H9 (cell line): ENCODE results near the gene DIP2C. TPM values are rescaled to one million over a fixed set of nuclear protein-coding genes. Genes with fewer than 3 reads are reported as not detected.

Experiments used
- DNase-seq: peaks from one replicate; pipeline ENCODE4 v3.0.0-alpha.2; 2017
- H2AFZ ChIP-seq: one replicate; pipeline ENCODE4 v1.6.1; 2013; ENCODE audit warnings: mild to moderate bottlenecking, low read length, control low read depth, moderate library complexity
- H2AK5ac ChIP-seq: 2 replicates; pipeline ENCODE4 v1.6.1; 2013; ENCODE audit warnings: low read length, control low read depth, mixed read lengths; ENCODE audit not compliant: insufficient read length
- H2BK120ac ChIP-seq: one replicate; pipeline ENCODE4 v1.6.1; 2013; ENCODE audit warnings: low read depth, mild to moderate bottlenecking, low read length, control low read depth, inconsistent platforms; ENCODE audit not compliant: poor library complexity, severe bottlenecking
- H2BK12ac ChIP-seq: 2 replicates; pipeline ENCODE4 v1.6.1; 2013; ENCODE audit warnings: low read length, control low read depth, mixed read lengths, low read depth; ENCODE audit not compliant: insufficient read length
- H2BK15ac ChIP-seq: 2 replicates; pipeline ENCODE4 v1.6.1; 2013; ENCODE audit warnings: low read depth, low read length, control low read depth
- H2BK20ac ChIP-seq: one replicate; pipeline ENCODE4 v1.6.1; 2013; ENCODE audit warnings: low read depth, mild to moderate bottlenecking, low read length, control low read depth, inconsistent platforms; ENCODE audit not compliant: poor library complexity, severe bottlenecking
- H2BK5ac ChIP-seq: 2 replicates; pipeline ENCODE4 v1.6.1; 2013; ENCODE audit warnings: low read length, control low read depth, mixed read lengths; ENCODE audit not compliant: insufficient read length
- H3K14ac ChIP-seq: 2 replicates; pipeline ENCODE4 v1.6.1; 2013; ENCODE audit warnings: low read length, control low read depth; ENCODE audit not compliant: insufficient read depth
- H3K18ac ChIP-seq: 2 replicates; pipeline ENCODE4 v1.6.1; 2013; ENCODE audit warnings: low read depth, mild to moderate bottlenecking, mixed read lengths, low read length, control low read depth; ENCODE audit not compliant: insufficient read length
- H3K23ac ChIP-seq: 2 replicates; pipeline ENCODE4 v1.6.1; 2013; ENCODE audit warnings: low read length, control low read depth, mixed read lengths, low read depth; ENCODE audit not compliant: insufficient read length
- H3K23me2 ChIP-seq: 2 replicates; pipeline ENCODE4 v1.6.1; 2013; ENCODE audit warnings: low read depth, mild to moderate bottlenecking, mixed read lengths, low read length, control low read depth; ENCODE audit not compliant: insufficient read length, poor library complexity, severe bottlenecking
- H3K27ac ChIP-seq: 2 replicates; pipeline ENCODE4 v1.5.1; 2013; ENCODE audit warnings: low read length, control low read depth, mixed read lengths, low read depth; ENCODE audit not compliant: insufficient read length
- H3K27me3 ChIP-seq: 2 replicates; pipeline ENCODE4 v1.6.1; 2013; ENCODE audit warnings: low read length, control low read depth, inconsistent platforms; ENCODE audit not compliant: insufficient read depth
- H3K4ac ChIP-seq: 2 replicates; pipeline ENCODE4 v1.6.1; 2013; ENCODE audit warnings: low read depth, mild to moderate bottlenecking, control low read depth, inconsistent platforms, low read length, moderate library complexity
- H3K4me1 ChIP-seq: 2 replicates; pipeline ENCODE4 v1.6.1; 2013; ENCODE audit warnings: low read length, control low read depth, inconsistent platforms; ENCODE audit not compliant: insufficient read depth
- H3K4me2 ChIP-seq: 2 replicates; pipeline ENCODE4 v1.6.1; 2013; ENCODE audit warnings: low read length, control low read depth, mixed read lengths; ENCODE audit not compliant: insufficient read length, insufficient read depth
- H3K56ac ChIP-seq: 2 replicates; pipeline ENCODE4 v1.6.1; 2013; ENCODE audit warnings: low read depth, mild to moderate bottlenecking, mixed read lengths, low read length, control low read depth; ENCODE audit not compliant: insufficient read length
- H3K79me1 ChIP-seq: 2 replicates; pipeline ENCODE4 v1.6.1; 2013; ENCODE audit warnings: low read depth, mild to moderate bottlenecking, moderate library complexity, low read length, control low read depth, inconsistent platforms; ENCODE audit not compliant: insufficient read depth, poor library complexity, severe bottlenecking
- H3K79me2 ChIP-seq: 2 replicates; pipeline ENCODE4 v1.6.1; 2013; ENCODE audit warnings: low read length, control low read depth, inconsistent platforms; ENCODE audit not compliant: insufficient read depth
- H3K9ac ChIP-seq: 2 replicates; pipeline ENCODE4 v1.6.1; 2013; ENCODE audit warnings: low read length, control low read depth, mixed read lengths; ENCODE audit not compliant: insufficient read length; ENCODE audit errors: extremely low read depth
- H3K9me3 ChIP-seq: one replicate; pipeline ENCODE4 v1.6.1; 2013; ENCODE audit warnings: low read depth, low read length, inconsistent platforms; ENCODE audit not compliant: control insufficient read depth
- H3T11ph ChIP-seq: one replicate; pipeline ENCODE4 v1.6.1; 2013; ENCODE audit warnings: mild to moderate bottlenecking, low read length, control low read depth, inconsistent platforms
- H4K20me1 ChIP-seq: one replicate; pipeline ENCODE4 v1.6.1; 2013; ENCODE audit not compliant: control insufficient read depth, insufficient read length, insufficient read depth
- H4K5ac ChIP-seq: 2 replicates; pipeline ENCODE4 v1.6.1; 2013; ENCODE audit warnings: low read depth, mild to moderate bottlenecking, mixed read lengths, low read length, control low read depth; ENCODE audit not compliant: insufficient read length
- H4K8ac ChIP-seq: replicated peaks from 2 replicates; pipeline ENCODE4 v1.6.1; 2013; ENCODE audit warnings: low read length, control low read depth, mixed read lengths, low read depth; ENCODE audit not compliant: insufficient read length
- H4K91ac ChIP-seq: 2 replicates; pipeline ENCODE4 v1.6.1; 2013; ENCODE audit warnings: low read depth, mild to moderate bottlenecking, moderate library complexity, mixed read lengths, low read length, control low read depth; ENCODE audit not compliant: insufficient read length
- H3K27ac Mint-ChIP-seq, 3 experiments: 2 replicates in 2 of 3; 3 replicates in 1 of 3; pipeline ENCODE4 v1.8.0; 2020 to 2021; ENCODE audit warnings: mixed read lengths in 3 of 3, mild to moderate bottlenecking in 1 of 3, moderate library complexity in 1 of 3
- H3K27me3 Mint-ChIP-seq: 2 replicates; pipeline ENCODE4 v1.8.0; 2021; ENCODE audit warnings: low read depth, mild to moderate bottlenecking, moderate library complexity, mixed read lengths
- H3K36me3 Mint-ChIP-seq, 3 experiments: 2 replicates in 2 of 3; 3 replicates in 1 of 3; pipeline ENCODE4 v1.8.0; 2020 to 2021; ENCODE audit warnings: low read depth in 3 of 3, mixed read lengths in 3 of 3; ENCODE audit not compliant: insufficient read depth in 1 of 3
- H3K4me1 Mint-ChIP-seq, 2 experiments: 2 replicates each; pipeline ENCODE4 v1.8.0; 2020; ENCODE audit warnings: mixed read lengths in 2 of 2
- H3K4me3 Mint-ChIP-seq, 2 experiments: 2 replicates in 1 of 2; 3 replicates in 1 of 2; pipeline ENCODE4 v1.8.0; 2020 to 2021; ENCODE audit warnings: mild to moderate bottlenecking in 2 of 2, mixed read lengths in 2 of 2, moderate library complexity in 1 of 2
- H3K9me3 Mint-ChIP-seq, 2 experiments: 2 replicates in 1 of 2; 3 replicates in 1 of 2; pipeline ENCODE4 v1.8.0; 2020; ENCODE audit warnings: mild to moderate bottlenecking in 2 of 2, mixed read lengths in 2 of 2, moderate library complexity in 1 of 2
- CTCF ChIP-seq: fragments of 200-600 bp; sonication (generic); conservative IDR thresholded peaks from 3 replicates; pipeline ENCODE4 v1.8.0; 2021; ENCODE audit warnings: antibody characterized with exemption, mild to moderate bottlenecking
- WGBS: extraction: QIAGEN DNeasy Blood & Tissue Kit; methylation state at CpG from one replicate; pipeline ENCODE4 v1.1.7; 2013; ENCODE audit warnings: missing lambda C conversion rate, low lambda C conversion rate, mixed read lengths; ENCODE audit not compliant: insufficient read length; ENCODE audit errors: extremely low coverage; 5-methylcytosine and 5-hydroxymethylcytosine counted together
- total RNA-seq: library from RNA; stranded (reverse); gene quantifications from 2 replicates; pipeline ENCODE4 v1.2.1, GENCODE V29; 2021

DIP2C gene
- total RNA-seq, 1 experiment from 2014 or later: 7.9 TPM

GRCh38 chr10:515674-516073 lies 173.8 kb downstream of the DIP2C start:
- H3K79me2 ChIP-seq: no peaks in the 10 kb centered on the region
- no peak overlapping the region for H3K9ac ChIP-seq
- no peak overlapping the region for H3K56ac ChIP-seq
- no peak overlapping the region for H3K4me2 ChIP-seq
- H2BK120ac ChIP-seq: no peak overlapping the region
- H4K5ac ChIP-seq: no peak overlapping the region
- no peak for DNase-seq
- H2AFZ ChIP-seq: no peak overlapping the region
- no peaks in the 10 kb centered on the region for H3K9me3 ChIP-seq
- H3K4ac ChIP-seq: no peak overlapping the region
- H3K4me1 ChIP-seq: no peaks in the 10 kb centered on the region
- H3K23me2 ChIP-seq: no peaks in the 10 kb centered on the region
- H3K14ac ChIP-seq: no peak overlapping the region
- H3K23ac ChIP-seq: no peak overlapping the region
- H2BK12ac ChIP-seq: no peak overlapping the region
- H3K27me3 ChIP-seq: no peaks in the 10 kb centered on the region
- no peak overlapping the region for H3K4me3 Mint-ChIP-seq
- no peak overlapping the region for H4K8ac ChIP-seq
- H3K27ac Mint-ChIP-seq: no peak overlapping the region; a peak in 1 of 7 replicates
- peaks cover 33% of the 10 kb centered on the region for H3K27me3 Mint-ChIP-seq
- no peak overlapping the region for H3K27ac ChIP-seq
- no peaks in the 10 kb centered on the region for H3K79me1 ChIP-seq
- H3K36me3 Mint-ChIP-seq: peaks cover 0 to 2% (median 0%) of the 10 kb centered on the region in 3 experiments; a peak in 2 of 7 replicates
- H2BK20ac ChIP-seq: no peak overlapping the region
- WGBS: no CpG with 5 or more reads among the region's 8 CpGs
- H4K20me1 ChIP-seq: no peaks in the 10 kb centered on the region
- no peak overlapping the region for H3K18ac ChIP-seq
- H2AK5ac ChIP-seq: no peak overlapping the region
- TF ChIP-seq CTCF: no peak
- no peak overlapping the region for H2BK5ac ChIP-seq
- H3K9me3 Mint-ChIP-seq: peaks cover 3 to 7% of the 10 kb centered on the region in 2 experiments; a peak in 3 of 5 replicates
- no peak overlapping the region for H3T11ph ChIP-seq
- H2BK15ac ChIP-seq: no peak overlapping the region
- H4K91ac ChIP-seq: no peak overlapping the region
- peaks cover 22 to 29% of the 10 kb centered on the region in 2 experiments for H3K4me1 Mint-ChIP-seq
